ENCODE results near the gene DGCR2. TPM values are rescaled to one million over a fixed set of nuclear protein-coding genes. Genes with fewer than 3 reads are reported as not detected.

DGCR2 gene
- total RNA-seq, 3 donors from 2014 or later: 36.8 to 58.4 (median 42.9) TPM

GRCh38 chr22:19117111-19117512, 5.1 kb downstream of the DGCR2 start:
- no peak for DNase-seq (ENCODE audit: low spot score in 2 of 2)
- Histone ChIP-seq H3K4me3 (peak overlapping the region in 1 of 3 donors; percentile 33), H3K27me3 (no peaks in the 10 kb centered on the region), H3K27ac (no peak overlapping the region), H3K9me3 (no peaks in the 10 kb centered on the region), H3K4me1 (peaks cover 0 to 18% of the 10 kb centered on the region in 2 donors), H3K36me3 (no peaks in the 10 kb centered on the region)
- intact Hi-C loops (cut with DNase I; ENCODE audit: low total_unique reads): no loop called here
- TF ChIP-seq CTCF (IDR thresholded peaks at IDR 0.05) (no peak), POLR2A (IDR thresholded peaks at IDR 0.05) (no peak), POLR2AphosphoS5 (IDR thresholded peaks at IDR 0.05) (no peak)

GRCh38 chr22:19115628-19116027, 6.6 kb downstream of the DGCR2 start:
- TF ChIP-seq POLR2A (IDR thresholded peaks at IDR 0.05) (no peak), POLR2AphosphoS5 (IDR thresholded peaks at IDR 0.05) (no peak), CTCF (IDR thresholded peaks at IDR 0.05) (no peak)
- no peak for DNase-seq (ENCODE audit: low spot score in 2 of 2)
- H3K36me3 ChIP-seq: no peaks in the 10 kb centered on the region
- no peak overlapping the region for H3K4me3 ChIP-seq
- H3K9me3 ChIP-seq: no peaks in the 10 kb centered on the region
- H3K4me1 ChIP-seq: peaks cover 0 to 15% of the 10 kb centered on the region in 2 donors
- H3K27ac ChIP-seq: no peak overlapping the region
- intact Hi-C loops (cut with DNase I; ENCODE audit: low total_unique reads): no loop called here
- no peaks in the 10 kb centered on the region for H3K27me3 ChIP-seq

- intact Hi-C loops (cut with DNase I; ENCODE audit: low total_unique reads): no loop called here
- Histone ChIP-seq H3K4me1 (peaks cover 0 to 15% of the 10 kb centered on the region in 2 donors), H3K4me3 (no peak overlapping the region), H3K36me3 (no peaks in the 10 kb centered on the region), H3K27me3 (no peaks in the 10 kb centered on the region), H3K9me3 (no peaks in the 10 kb centered on the region), H3K27ac (no peak overlapping the region)
- DNase-seq (ENCODE audit: low spot score in 2 of 2): no peak
- TF ChIP-seq POLR2AphosphoS5 (IDR thresholded peaks at IDR 0.05) (no peak), CTCF (IDR thresholded peaks at IDR 0.05) (no peak), POLR2A (IDR thresholded peaks at IDR 0.05) (no peak)
Observed at GRCh38 chr22:19114984-19115552, 7.1 kb downstream of the DGCR2 start.

- no peaks in the 10 kb centered on the region for H3K9me3 ChIP-seq
- no peaks in the 10 kb centered on the region for H3K36me3 ChIP-seq
- no peak overlapping the region for H3K27ac ChIP-seq
- no peak for TF ChIP-seq POLR2AphosphoS5 (IDR thresholded peaks at IDR 0.05)
- no peak for TF ChIP-seq CTCF (IDR thresholded peaks at IDR 0.05)
- TF ChIP-seq POLR2A (IDR thresholded peaks at IDR 0.05): no peak
- H3K27me3 ChIP-seq: no peaks in the 10 kb centered on the region
- peaks cover 0 to 24% of the 10 kb centered on the region in 2 donors for H3K4me1 ChIP-seq
- intact Hi-C loops (cut with DNase I; ENCODE audit: low total_unique reads): no loop called here
- no peak overlapping the region for H3K4me3 ChIP-seq
- DNase-seq (ENCODE audit: low spot score in 2 of 2): no peak
Observed at GRCh38 chr22:19113429-19113828, 8.8 kb downstream of the DGCR2 start.

- Histone ChIP-seq H3K36me3 (no peaks in the 10 kb centered on the region), H3K4me1 (peaks cover 2 to 24% of the 10 kb centered on the region in 2 donors), H3K27me3 (no peaks in the 10 kb centered on the region), H3K27ac (no peak overlapping the region), H3K9me3 (no peaks in the 10 kb centered on the region), H3K4me3 (no peak overlapping the region)
- intact Hi-C loops (cut with DNase I; ENCODE audit: low total_unique reads): no loop called here
- no peak for TF ChIP-seq POLR2A (IDR thresholded peaks at IDR 0.05)
- no peak for TF ChIP-seq CTCF (IDR thresholded peaks at IDR 0.05)
- TF ChIP-seq POLR2AphosphoS5 (IDR thresholded peaks at IDR 0.05): no peak
- no peak for DNase-seq (ENCODE audit: low spot score in 2 of 2)
Observed at GRCh38 chr22:19111584-19111983, 10.6 kb downstream of the DGCR2 start.
